ENCODE measurements around the gene ESRRA.
A peak's percentile ranks its signal among the peaks of the same experiment; 100 is the strongest.

Gene ESRRA

GRCh38 chr11:64275031-64275800, 30.1 kb upstream of the ESRRA start:
- DNase-seq = no peak

- no peak for DNase-seq
These were observed 29.5 kb upstream of the ESRRA start for GRCh38 chr11:64275841-64276240.

- no peak for DNase-seq
These were observed 28.5 kb upstream of the ESRRA start for GRCh38 chr11:64276653-64277431.

GRCh38 chr11:64278576-64279190, 26.6 kb upstream of the ESRRA start:
- no peak for DNase-seq

GRCh38 chr11:64281957-64282770, 23.2 kb upstream of the ESRRA start:
- DNase-seq = no peak

- DNase-seq = no peak
These were observed 22.2 kb upstream of the ESRRA start for GRCh38 chr11:64283092-64283491.

GRCh38 chr11:64284048-64284961, 21.0 kb upstream of the ESRRA start, which contains the start of gene BAD:
Gene BAD, minus strand, starts transcription at chr11:64284665. Its CDS starts 297 bp downstream, at chr11:64284368.
- DNase-seq = peak; percentile 86

- peak; percentile 57 for DNase-seq
These were observed 20.1 kb upstream of the ESRRA start, which contains the start of gene GPR137 for GRCh38 chr11:64284962-64285884. Gene GPR137, plus strand, starts transcription at chr11:64285848. Its CDS starts 677 bp downstream, at chr11:64286525.

GRCh38 chr11:64285885-64286800, 19.2 kb upstream of the ESRRA start:
- no peak for DNase-seq

- DNase-seq = no peak
These were observed 18.5 kb upstream of the ESRRA start for GRCh38 chr11:64286801-64287159.

- DNase-seq = no peak
These were observed 17.5 kb upstream of the ESRRA start for GRCh38 chr11:64287676-64288352.

- DNase-seq = no peak
These were observed 17.0 kb upstream of the ESRRA start for GRCh38 chr11:64288353-64288750.

GRCh38 chr11:64289002-64289564, 16.2 kb upstream of the ESRRA start:
- DNase-seq = no peak

GRCh38 chr11:64290352-64291261, 14.7 kb upstream of the ESRRA start:
- DNase-seq = no peak

- no peak for DNase-seq
These were observed 14.0 kb upstream of the ESRRA start, which contains the start of gene KCNK4 for GRCh38 chr11:64291262-64291751. Gene KCNK4, plus strand, starts transcription at chr11:64291302. Its CDS starts 1,717 bp downstream, at chr11:64293019.

- DNase-seq = no peak
These were observed 13.4 kb upstream of the ESRRA start for GRCh38 chr11:64291752-64292459.

Data from NCI-H446 treated with DMSO at 0.1 percent for 48 hours (cell line).